Measurements from ENCODE around the gene PHF11. TPM values are rescaled to one million over a fixed set of nuclear protein-coding genes. Genes with fewer than 3 reads are reported as not detected.

PHF11 gene
- 12.4 TPM for total RNA-seq

DNA sequence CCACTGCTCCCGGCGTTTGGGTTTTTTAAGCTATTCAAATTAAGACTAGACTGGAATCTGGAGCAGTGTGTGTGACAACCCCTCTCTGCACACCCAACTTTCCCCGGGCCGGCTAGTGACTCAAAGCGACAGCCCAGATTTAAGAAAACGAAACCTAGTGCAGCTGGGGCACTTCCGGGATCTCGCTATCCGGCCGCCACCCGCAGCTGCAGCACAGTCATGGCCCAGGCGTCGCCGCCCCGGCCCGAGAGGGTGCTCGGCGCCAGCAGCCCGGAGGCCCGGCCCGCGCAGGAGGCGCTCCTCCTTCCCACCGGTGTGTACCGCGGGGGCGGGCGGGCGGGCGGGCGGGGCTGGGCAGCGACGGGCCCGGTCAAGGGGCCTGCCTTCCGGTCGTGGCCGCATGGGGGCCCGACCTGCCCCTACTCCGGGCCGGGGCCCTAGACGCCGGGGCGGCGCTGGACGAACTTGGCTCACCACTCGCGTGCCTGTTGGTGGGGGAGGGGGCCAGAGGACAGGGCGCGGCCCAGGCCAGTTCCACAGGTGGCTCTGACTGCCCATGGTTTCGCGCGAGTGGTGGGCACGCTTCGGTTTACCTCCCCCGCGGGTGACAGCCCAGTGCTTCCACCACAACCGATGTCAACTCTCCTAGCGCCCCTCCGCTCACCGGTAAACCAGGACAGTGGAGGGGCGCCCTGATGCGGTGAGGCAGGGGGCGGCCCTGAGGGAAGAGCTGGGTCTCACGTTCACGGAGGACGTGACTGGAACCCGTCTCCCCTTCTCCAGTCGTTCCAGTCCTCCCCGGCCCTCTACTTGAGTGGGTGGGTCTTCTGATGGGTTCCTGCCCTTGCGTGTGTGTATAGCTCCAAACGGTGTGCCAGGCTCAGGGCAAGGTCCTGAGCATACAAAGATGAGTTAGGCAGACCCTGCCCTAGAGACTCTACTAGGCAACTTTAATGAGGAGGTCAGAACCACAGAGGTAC, at the start of gene PHF11:
TSS of gene PHF11 (plus strand) at position 171 of the 980 bp plus-strand sequence. CDS start at position 220, 49 bp downstream.
- peak; percentile 71 to 92 (median 89) for DNase-seq (ENCODE audit: low read depth in 2 of 3, low spot score in 2 of 3)

DNA sequence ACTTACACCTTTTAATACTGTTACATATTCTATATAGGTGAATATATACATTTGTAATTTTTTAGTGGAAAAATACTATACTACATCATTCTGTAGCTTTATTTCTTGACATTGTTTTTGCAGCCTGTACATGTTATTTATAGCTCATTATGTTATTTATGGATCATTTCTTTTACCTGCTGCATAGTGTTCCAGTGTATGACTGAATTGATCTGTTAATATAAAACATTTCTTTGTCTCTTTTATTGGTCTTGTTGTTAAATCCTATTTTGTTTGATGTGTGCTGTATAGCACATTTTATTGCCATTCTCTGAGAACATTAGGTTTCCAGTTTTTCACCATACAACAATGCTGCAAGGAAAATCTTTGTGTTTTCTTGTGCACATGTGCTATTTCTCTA, 49.3 kb upstream of the PHF11 start:
- DNase-seq (ENCODE audit: low read depth in 2 of 3, low spot score in 2 of 3), result no peak

DNA sequence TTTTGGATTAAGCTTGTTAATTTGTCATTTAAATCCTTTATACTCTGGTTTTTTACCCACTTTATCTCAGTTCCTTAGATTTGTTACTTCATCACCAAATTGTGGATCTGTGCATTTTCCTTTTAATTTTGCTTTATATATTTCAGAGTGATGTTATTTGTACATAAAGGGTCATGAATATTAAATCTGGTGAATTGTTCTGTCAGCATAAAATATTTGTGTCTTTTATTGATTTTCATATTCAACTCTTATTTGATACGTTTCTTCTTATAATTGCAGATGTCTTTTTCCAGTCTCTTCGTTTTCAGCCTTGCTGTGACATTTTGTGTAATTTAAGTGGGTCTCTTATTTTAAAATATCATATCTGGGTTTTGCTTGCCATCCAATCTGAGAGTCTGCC, 47.0 kb upstream of the PHF11 start:
- no peak for DNase-seq (ENCODE audit: low read depth in 2 of 3, low spot score in 2 of 3)

DNA sequence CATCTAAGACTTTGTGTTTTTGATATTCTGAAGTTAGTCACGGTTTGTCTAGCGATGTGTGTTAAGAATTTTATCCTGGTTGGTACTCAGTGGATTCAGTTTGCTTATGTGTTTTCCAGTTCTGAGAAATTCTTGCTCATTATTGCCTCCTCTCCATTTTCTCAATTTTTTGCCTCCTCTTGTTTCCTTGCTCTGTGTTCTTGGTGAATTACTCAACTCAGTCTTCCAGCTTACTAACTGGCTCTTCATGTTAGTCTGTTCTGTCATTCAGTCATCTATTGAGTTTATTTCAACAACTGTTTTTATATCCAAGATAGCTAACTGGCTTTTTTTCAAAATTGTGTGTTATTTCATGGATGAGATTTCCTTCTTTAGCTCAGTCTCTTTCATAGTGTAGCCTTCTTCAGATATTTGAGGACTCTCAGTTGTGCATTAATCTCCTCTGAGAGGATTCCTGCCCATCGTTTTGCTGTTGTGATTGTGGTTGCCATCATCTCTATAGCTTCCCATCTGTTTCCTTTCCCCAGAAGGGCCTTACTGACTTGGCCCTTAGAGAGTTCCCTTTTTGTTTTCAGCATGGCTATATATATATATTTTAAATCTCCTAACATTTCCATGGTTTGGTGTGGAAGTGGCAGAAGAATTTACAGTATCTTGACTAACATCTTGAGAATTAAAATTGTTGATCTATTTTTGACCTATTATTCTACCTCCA, 45.5 kb upstream of the PHF11 start:
- DNase-seq (ENCODE audit: low read depth in 2 of 3, low spot score in 2 of 3), result peak in 2 of 3 donors; percentile 22 to 69

DNA sequence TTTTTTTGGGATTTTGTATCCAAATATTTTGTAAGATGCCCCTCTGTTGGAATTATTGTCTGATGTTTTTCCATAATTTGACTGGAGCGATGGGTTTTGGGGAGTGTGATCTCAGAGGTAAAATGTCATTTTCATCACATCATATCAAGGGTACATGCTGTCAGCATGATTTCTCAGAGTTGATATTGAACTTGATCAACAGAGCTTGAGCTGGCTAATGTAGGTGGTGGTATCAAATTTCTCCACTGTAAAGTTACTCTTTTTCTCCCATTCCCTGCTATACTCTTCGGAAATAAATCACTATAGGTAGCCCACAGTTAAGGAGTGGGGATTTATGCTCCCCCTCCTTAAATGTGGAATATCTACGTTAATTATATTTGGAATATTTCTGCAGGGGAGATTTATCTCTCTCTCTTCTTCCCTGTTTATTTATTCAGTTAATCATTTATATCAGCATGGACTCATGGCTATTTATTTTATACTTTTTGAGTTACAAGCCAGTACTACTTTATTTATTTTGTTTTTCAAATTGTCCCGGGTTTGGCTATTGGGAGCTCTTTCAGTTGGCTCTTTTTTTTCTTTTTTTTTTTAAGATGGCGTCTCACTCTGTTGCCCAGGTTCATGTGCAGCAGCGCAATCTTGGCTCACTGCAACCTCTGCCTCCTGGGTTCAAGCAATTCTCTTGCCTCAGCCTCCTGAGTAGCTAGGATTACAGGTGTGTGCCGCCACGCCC, 42.9 kb upstream of the PHF11 start:
- DNase-seq (ENCODE audit: low read depth in 2 of 3, low spot score in 2 of 3), result no peak

DNA sequence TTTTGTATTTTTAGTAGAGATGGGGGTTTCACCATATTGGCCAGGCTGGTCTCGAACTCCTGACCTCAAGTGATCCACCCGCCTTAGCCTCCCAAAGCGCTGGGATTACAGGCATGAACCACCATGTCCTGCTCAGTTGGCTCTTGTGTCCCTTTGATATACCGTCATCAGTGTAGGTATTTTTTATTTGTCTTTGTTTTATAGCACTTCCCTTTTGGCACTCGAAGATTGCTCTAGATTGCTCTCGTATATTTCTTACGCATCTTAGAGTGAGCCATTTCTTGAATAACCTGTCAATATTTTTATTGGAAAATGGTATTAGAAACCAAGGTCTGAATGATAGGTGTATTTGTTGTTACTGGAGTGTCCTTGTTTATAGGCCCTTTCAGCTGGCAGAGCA, 42.3 kb upstream of the PHF11 start:
- DNase-seq (ENCODE audit: low read depth in 2 of 3, low spot score in 2 of 3), result no peak

DNA sequence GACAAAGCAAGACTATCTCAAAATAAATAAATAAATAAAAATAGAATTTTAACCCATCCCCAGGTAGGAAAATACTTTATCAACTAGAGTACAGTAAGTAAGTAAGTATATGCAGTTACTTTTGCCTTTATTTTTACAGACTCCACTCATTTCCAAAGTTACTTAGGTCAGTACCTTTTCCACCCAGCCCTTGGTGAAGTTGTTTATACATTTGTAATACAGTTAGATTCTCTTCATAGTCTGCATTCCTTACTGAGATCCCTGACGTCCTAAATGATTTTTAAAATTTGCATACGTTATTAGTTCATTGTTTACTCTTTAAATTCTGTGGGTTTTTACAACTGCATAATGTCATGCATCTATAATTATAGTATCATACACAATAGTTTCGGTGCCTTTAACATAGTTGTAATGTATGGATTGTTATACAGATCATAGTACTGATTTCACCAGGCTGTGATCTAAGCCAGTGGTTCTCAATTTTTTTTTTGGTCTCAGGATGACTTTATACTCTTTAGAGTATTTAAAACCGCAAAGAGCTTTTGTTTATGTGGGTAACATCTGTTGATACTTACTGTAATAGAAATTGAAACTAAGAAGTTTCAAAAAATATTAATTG, 41.3 kb upstream of the PHF11 start:
- no peak for DNase-seq (ENCODE audit: low read depth in 2 of 3, low spot score in 2 of 3)

DNA sequence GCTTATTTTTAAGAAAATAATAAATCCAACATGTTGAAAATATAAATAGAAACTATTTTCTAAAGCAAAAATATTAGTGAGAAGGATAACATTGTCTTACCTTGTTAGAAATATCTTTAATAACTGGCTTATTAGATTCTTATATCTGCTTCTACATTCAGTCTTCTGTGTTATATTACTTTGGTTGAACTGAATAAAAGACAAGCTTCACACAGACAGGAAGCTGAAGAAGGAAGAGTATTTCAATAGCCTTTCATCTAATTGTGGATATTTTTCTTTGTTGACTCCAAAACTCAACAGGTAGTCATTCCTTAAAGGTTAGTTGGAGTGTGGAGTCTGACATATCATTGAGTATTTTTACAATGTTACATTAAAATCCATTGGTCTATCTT, 40.8 kb upstream of the PHF11 start:
- no peak for DNase-seq (ENCODE audit: low read depth in 2 of 3, low spot score in 2 of 3)

DNA sequence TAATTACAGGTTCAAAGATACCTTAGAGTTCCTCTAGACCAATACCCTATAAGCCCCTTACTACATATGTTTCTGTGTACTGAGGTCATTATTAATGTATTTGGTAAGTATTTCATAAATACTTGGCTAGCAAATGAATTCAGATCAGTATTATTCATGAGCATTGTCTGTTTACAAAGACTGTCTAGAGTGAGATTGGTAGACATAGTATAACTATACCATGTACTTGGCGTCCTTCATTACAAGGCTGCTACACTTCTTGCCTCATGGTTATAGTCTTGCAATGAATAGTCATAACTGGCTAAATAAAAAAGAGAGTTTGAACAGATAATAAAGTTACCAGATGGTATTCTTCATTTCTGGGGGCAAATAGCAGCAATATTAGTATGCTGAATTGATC, 39.6 kb upstream of the PHF11 start:
- no peak for DNase-seq (ENCODE audit: low read depth in 2 of 3, low spot score in 2 of 3)

DNA sequence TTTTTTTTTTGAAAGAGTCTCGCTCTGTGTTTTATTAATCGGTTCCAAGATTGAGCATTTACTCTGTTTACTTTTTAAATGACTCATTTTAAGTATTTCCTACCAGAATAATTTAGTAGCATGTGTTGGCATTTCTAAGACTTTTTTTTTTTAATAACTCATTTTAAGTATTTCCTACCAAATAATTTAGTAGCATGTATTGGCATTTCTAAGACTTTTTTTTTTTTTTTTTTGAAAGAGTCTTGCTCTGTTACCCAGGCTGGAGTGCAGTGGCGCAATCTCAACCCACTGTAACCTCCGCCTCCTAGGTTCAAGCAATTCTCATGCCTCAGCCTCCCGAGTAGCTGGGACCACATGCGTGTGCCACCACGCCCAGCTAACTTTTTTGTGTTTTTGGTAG, 38.5 kb upstream of the PHF11 start:
- DNase-seq (ENCODE audit: low read depth in 2 of 3, low spot score in 2 of 3), result no peak

DNA sequence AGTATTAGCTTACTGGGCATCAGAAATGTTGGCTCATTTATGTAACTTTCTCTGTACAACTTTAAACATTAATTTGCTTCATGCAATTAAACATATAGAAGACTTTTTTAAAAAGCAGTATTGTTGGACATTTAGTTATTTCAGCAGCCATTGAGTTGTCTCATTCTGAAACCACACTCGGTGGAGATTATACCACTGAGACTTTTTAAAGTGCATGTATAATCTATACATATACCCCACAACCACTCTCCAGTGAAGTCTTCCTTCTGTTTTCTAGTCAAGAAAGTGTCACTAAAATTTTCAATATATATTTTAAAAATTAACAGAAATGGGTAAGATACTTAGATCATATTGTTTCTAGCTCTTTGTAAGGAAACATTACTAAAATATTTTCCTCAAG, 36.2 kb upstream of the PHF11 start:
- no peak for DNase-seq (ENCODE audit: low read depth in 2 of 3, low spot score in 2 of 3)

DNA sequence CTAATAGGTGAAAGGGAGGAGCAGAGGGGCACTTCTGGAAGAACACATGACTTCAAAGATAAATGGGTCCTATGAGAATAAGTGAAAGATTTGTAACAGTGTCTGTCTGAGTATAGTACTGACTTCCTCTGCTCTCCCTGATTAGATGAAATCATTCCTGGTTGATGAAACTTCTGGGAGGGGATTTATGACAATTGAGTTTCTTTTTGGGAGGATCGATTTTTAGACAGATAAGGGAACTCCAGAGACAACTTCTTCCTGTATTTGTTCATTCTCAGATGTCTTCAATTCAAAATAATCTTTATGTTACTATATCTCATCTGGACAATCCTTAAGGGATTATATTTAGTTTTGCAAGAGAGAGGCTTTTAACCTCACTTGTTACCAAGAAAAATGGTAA, 31.7 kb upstream of the PHF11 start:
- no peak for DNase-seq (ENCODE audit: low read depth in 2 of 3, low spot score in 2 of 3)

DNA sequence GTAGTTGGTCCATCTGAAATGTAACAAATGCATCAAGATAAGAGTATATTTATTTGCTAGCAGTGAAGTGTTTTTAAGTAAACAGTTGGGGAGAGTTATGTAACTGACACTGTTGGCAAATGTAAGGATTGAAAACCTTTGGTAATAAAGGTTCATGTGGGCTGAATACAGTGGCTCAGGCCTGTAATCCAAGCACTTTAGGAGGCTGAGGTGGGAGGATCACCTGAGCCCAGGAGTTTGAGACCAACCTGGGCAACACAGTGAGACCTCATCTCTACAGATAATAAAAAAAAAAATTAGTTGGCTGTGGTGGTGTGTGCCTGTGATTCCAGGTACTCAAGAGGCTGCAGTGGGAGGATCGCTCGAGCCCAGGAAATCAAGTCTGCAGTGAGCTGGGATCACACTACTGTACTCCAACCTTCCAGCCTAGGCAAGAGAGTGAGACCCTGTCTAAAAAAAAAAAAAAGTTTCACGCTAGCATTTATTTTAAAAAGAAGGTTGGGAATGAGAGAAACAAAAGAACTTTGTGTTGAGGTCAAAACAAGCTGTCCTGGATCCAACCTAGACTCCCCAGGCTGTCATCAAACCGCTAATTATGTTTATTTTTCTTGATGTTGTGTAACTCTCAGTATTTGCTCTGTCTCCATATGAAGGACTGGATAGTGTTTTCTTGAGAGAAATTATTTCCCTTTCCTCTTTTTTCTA, 31.0 kb upstream of the PHF11 start:
- no peak for DNase-seq (ENCODE audit: low read depth in 2 of 3, low spot score in 2 of 3)

DNA sequence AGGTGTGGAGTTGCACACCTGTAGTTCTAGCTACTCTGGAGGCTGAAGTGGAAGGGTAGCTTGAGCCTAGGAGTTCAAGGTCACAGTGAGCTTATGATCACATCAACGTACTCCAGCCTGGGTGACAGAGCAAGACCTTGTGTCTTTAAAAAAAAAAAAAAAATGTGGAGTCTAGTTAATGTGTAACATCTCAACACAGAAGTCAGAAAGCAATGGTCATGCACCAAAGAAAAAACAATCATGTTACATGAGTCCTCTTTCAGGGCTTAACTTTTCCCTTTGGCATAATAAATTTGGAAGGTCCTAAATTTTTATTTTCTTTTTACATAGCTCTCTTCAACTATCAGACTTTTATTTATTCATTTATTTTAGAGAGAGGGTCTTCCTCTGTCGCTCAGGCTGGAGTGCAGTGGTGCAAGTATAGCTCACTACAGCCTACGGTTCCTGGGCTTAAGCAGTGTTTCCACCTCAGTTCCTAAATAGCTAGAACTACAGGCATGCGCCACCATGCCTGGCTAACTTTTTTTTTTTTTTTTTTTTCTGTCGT, 29.4 kb upstream of the PHF11 start:
- DNase-seq (ENCODE audit: low read depth in 2 of 3, low spot score in 2 of 3), result no peak

DNA sequence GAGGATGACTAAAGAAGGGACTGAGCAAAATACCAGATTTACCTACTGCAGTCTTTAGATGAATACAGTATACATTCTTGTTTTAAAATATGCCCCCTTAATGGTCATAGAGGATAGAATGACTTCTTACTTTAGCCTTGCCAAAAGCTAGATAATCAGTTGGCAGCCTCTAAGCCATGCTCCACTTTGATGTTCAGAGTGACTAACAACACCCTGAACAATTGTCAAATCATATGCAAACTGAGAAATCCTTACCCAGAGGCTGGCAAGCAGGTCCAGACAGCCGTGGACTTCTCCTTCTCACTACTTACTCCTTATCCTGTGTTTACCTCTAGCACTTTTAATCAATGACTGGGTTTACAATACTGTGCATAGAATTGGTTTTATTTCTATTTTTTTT, 23.6 kb upstream of the PHF11 start:
- no peak for DNase-seq (ENCODE audit: low read depth in 2 of 3, low spot score in 2 of 3)

DNA sequence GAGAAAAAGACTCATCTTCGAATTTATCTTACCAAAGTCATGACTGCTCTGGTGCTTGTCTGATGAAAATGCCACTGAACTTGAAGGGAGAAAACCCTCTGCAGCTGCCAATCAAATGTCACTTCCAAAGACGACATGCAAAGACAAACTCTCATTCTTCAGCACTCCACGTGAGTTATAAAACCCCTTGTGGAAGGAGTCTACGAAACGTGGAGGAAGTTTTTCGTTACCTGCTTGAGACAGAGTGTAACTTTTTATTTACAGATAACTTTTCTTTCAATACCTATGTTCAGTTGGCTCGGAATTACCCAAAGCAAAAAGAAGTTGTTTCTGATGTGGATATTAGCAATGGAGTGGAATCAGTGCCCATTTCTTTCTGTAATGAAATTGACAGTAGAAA, 19.2 kb upstream of the PHF11 start:
- no peak for DNase-seq (ENCODE audit: low read depth in 2 of 3, low spot score in 2 of 3)

DNA sequence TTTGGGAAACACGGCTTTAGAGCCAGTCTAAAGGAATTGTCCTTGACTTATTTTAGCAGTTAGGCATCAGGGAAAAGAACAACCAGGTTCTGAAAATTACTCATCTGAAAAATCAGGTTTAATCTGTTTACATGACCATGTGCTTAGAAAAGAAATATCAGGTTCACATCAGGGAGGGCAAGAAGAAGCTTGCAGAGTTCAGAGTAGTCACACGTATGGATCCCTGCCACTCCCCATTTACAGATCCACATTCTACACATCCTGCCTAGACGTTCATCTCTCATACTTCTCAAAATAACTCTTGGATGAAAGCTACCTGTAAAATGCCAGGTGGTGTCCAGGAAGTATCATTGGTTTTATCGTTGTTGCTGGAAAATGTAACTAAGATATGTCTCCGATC, 14.0 kb upstream of the PHF11 start:
- no peak for DNase-seq (ENCODE audit: low read depth in 2 of 3, low spot score in 2 of 3)

DNA sequence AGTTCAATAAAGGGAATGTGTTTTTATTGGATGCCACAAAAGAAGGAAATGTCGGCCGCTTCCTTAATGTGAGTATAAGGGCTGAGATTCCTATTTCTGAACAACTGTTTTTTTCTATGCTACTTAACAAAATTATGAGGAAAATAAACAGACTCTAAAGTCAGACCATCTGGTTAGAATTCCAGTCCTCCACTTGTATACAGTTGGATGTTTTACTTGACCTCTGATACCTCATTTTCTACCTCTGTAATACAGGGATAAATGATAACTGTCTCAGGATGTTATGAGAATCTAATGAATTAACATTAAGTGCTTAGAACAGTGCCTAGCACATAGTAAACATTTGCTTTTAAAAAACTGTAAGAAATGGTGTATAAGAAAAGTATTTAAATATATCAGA, 7.2 kb upstream of the PHF11 start:
- DNase-seq (ENCODE audit: low read depth in 2 of 3, low spot score in 2 of 3), result no peak

DNA sequence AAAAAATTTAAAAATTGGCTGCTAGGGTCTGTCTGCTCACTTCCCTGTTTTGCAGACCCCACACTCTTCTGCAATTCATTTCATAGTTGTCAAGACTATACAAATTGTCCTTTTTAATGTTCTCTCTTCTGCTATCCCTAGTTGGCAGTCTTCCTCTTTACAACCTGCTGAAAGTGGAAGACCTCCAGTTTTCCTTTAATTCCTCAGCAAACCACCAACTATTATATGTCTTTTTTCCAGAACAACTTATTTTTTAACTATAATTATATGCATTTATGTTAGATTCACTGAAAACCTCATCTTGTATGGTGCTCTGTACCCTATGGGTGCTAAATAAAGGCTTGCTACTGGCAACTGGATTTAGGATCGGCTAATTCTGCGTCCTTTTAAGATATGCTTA, 1.1 kb upstream of the PHF11 start:
- DNase-seq (ENCODE audit: low read depth in 2 of 3, low spot score in 2 of 3), result peak in 1 of 3 donors; percentile 9

DNA sequence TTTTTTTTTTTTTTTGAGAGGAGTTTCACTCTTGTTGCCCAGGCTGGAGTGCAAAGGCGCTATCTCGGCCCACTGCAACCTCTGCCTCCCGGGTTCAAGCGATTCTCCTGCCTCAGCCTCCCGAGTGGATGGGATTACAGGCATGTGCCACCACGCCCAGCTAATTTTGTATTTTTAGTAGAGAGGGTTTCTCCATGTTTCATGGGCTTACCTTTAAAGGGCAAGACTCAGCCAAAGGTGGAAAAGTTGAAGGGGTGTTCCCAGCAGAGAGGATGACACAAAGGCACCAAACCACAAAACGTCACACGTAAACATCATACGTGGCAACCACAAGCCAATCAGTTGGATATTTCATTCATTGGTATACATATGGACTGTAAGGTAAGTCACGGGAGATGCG, 1.1 kb downstream of the PHF11 start:
- DNase-seq (ENCODE audit: low read depth in 2 of 3, low spot score in 2 of 3), result peak in 1 of 3 donors; percentile 32
